ENCODE data around the gene PGAP2. TPM values are rescaled to one million over a fixed set of nuclear protein-coding genes. Genes with fewer than 3 reads are reported as not detected.

The PGAP2 gene
- total RNA-seq, 1 donor from 2014 or later: 22.4 TPM

DNA sequence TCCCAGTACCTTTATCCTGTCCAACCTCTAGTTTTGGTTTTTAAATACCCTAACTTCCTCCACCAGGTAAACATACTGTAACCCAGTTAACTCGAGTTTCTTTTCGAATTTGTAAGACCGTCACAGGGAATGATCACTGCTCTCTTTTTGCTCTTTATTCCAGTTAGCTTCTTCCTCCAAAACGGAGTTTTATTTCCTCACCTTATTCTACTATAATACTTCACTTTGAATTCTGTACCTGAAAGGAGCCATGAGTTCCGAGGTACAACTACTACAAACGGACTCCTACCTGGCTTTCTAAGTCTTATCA, 12.4 kb upstream of the PGAP2 start:
- Histone ChIP-seq H3K79me2 (ENCODE audit: insufficient read depth, low read length) (peaks cover 64% of the 10 kb centered on the region), H4K20me1 (ENCODE audit: insufficient read depth, low read length) (peaks cover 49% of the 10 kb centered on the region), H3K4me1 (ENCODE audit: insufficient read depth, low read length) (peaks cover 15% of the 10 kb centered on the region), H3K27me3 (ENCODE audit: insufficient read depth, low read length) (no peaks in the 10 kb centered on the region), H2AFZ (ENCODE audit: low read depth, low read length) (no peak overlapping the region), H3K9me3 (ENCODE audit: insufficient read depth, low read depth, low read length) (no peaks in the 10 kb centered on the region), H3K4me2 (ENCODE audit: low read length) (peak overlapping the region; percentile 96), H3K36me3 (ENCODE audit: insufficient read depth, low read length) (peaks cover 14% of the 10 kb centered on the region), H3K27ac (ENCODE audit: low read depth, low read length) (no peak overlapping the region), H3K4me3 (ENCODE audit: insufficient read depth, low read depth, low read length) (peak overlapping the region; percentile 92), H3K9ac (ENCODE audit: low read length) (peak overlapping the region; percentile 97)
- Mint-ChIP-seq H3K4me1 (ENCODE audit: low read depth, unreplicated experiment) (peaks cover 8% of the 10 kb centered on the region), H3K27ac (ENCODE audit: unreplicated experiment) (peak overlapping the region; percentile 23), H3K36me3 (ENCODE audit: low read depth, unreplicated experiment) (peaks cover 6% of the 10 kb centered on the region), H3K4me3 (ENCODE audit: unreplicated experiment) (peak overlapping the region; percentile 99), H3K27me3 (ENCODE audit: low read depth, unreplicated experiment) (no peaks in the 10 kb centered on the region), H3K9me3 (ENCODE audit: unreplicated experiment) (peaks cover 3% of the 10 kb centered on the region)
- DNase-seq (ENCODE audit: low read depth): no peak
- FAIRE-seq: no peak
- no peak for TF ChIP-seq EZH2 (IDR thresholded peaks at IDR 0.05; ENCODE audit: insufficient read depth, low read length)
- TF ChIP-seq, protein P1, sequence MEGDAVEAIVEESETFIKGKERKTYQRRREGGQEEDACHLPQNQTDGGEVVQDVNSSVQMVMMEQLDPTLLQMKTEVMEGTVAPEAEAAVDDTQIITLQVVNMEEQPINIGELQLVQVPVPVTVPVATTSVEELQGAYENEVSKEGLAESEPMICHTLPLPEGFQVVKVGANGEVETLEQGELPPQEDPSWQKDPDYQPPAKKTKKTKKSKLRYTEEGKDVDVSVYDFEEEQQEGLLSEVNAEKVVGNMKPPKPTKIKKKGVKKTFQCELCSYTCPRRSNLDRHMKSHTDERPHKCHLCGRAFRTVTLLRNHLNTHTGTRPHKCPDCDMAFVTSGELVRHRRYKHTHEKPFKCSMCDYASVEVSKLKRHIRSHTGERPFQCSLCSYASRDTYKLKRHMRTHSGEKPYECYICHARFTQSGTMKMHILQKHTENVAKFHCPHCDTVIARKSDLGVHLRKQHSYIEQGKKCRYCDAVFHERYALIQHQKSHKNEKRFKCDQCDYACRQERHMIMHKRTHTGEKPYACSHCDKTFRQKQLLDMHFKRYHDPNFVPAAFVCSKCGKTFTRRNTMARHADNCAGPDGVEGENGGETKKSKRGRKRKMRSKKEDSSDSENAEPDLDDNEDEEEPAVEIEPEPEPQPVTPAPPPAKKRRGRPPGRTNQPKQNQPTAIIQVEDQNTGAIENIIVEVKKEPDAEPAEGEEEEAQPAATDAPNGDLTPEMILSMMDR (IDR thresholded peaks at IDR 0.05; ENCODE audit: insufficient read depth, low read depth, low read length): no peak

DNA sequence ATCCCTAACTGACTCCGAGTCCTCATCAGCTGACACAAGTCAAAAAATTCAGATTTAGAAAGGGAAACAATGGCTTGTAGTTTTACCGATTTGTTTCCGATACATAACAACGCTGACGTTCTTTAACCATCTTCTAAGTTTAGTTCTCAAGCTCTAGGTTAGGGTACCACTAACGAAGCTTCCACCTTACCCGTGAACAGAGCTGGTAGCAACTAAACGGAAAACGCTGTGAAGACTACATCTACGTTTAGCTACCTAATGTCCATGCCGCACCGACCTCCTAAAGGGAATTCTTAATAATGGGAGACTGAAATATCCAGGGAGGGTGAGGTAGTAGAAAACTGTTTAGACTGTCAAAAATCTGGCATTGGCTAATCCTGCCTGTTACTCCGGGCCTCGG, 12.0 kb upstream of the PGAP2 start:
- Histone ChIP-seq H3K27me3 (ENCODE audit: insufficient read depth, low read length) (no peaks in the 10 kb centered on the region), H3K4me2 (ENCODE audit: low read length) (peak overlapping the region; percentile 96), H3K36me3 (ENCODE audit: insufficient read depth, low read length) (peaks cover 14% of the 10 kb centered on the region), H3K79me2 (ENCODE audit: insufficient read depth, low read length) (peaks cover 60% of the 10 kb centered on the region), H3K9ac (ENCODE audit: low read length) (peak overlapping the region; percentile 97), H4K20me1 (ENCODE audit: insufficient read depth, low read length) (peaks cover 46% of the 10 kb centered on the region), H2AFZ (ENCODE audit: low read depth, low read length) (no peak overlapping the region), H3K27ac (ENCODE audit: low read depth, low read length) (peak overlapping the region; percentile 93), H3K9me3 (ENCODE audit: insufficient read depth, low read depth, low read length) (no peaks in the 10 kb centered on the region), H3K4me3 (ENCODE audit: insufficient read depth, low read depth, low read length) (peak overlapping the region; percentile 92), H3K4me1 (ENCODE audit: insufficient read depth, low read length) (peaks cover 15% of the 10 kb centered on the region)
- Mint-ChIP-seq H3K36me3 (ENCODE audit: low read depth, unreplicated experiment) (peaks cover 6% of the 10 kb centered on the region), H3K4me1 (ENCODE audit: low read depth, unreplicated experiment) (peaks cover 8% of the 10 kb centered on the region), H3K4me3 (ENCODE audit: unreplicated experiment) (peak overlapping the region; percentile 99), H3K27ac (ENCODE audit: unreplicated experiment) (peak overlapping the region; percentile 98), H3K27me3 (ENCODE audit: low read depth, unreplicated experiment) (no peaks in the 10 kb centered on the region), H3K9me3 (ENCODE audit: unreplicated experiment) (peaks cover 3% of the 10 kb centered on the region)
- TF ChIP-seq EZH2 (IDR thresholded peaks at IDR 0.05; ENCODE audit: insufficient read depth, low read length): no peak
- TF ChIP-seq, protein P1 (IDR thresholded peaks at IDR 0.05; ENCODE audit: insufficient read depth, low read depth, low read length): no peak
- no peak for FAIRE-seq
- DNase-seq (ENCODE audit: low read depth): no peak

DNA sequence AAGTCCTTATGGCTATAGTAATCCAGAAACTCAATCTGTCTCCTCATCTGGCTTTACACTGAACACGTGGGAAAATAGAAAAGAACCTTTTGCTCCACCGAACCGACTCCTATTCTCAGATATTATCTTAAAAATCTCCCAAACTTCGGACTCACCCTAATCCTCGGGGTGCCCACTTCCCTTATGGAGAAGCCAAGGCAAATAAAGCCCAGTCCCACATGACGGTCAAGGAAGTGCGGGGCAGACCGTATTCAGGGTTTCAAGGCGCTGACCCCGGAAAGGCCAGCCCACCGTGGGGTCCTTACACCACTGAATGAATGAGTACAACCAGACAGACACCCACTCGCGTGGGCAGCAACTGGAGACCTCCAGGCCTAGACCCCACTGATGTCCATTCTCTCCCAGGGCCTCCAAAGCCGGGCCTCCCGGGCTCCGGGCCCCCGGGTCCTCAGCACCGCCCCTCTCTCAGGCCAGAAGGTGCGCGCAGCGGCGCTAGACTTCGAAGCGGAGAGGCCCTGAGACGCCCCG, 11.5 kb upstream of the PGAP2 start:
- H3K27me3 ChIP-seq (ENCODE audit: insufficient read depth, low read length): no peaks in the 10 kb centered on the region
- no peaks in the 10 kb centered on the region for H3K27me3 Mint-ChIP-seq (ENCODE audit: low read depth, unreplicated experiment)
- H3K79me2 ChIP-seq (ENCODE audit: insufficient read depth, low read length): peaks cover 55% of the 10 kb centered on the region
- TF ChIP-seq EZH2 (IDR thresholded peaks at IDR 0.05; ENCODE audit: insufficient read depth, low read length): no peak
- peak overlapping the region; percentile 92 for H3K4me3 ChIP-seq (ENCODE audit: insufficient read depth, low read depth, low read length)
- peak overlapping the region; percentile 93 for H3K27ac ChIP-seq (ENCODE audit: low read depth, low read length)
- peak overlapping the region; percentile 98 for H3K27ac Mint-ChIP-seq (ENCODE audit: unreplicated experiment)
- H3K9me3 ChIP-seq (ENCODE audit: insufficient read depth, low read depth, low read length): no peaks in the 10 kb centered on the region
- FAIRE-seq: no peak
- H4K20me1 ChIP-seq (ENCODE audit: insufficient read depth, low read length): peaks cover 45% of the 10 kb centered on the region
- H3K4me1 ChIP-seq (ENCODE audit: insufficient read depth, low read length): peaks cover 15% of the 10 kb centered on the region
- peaks cover 6% of the 10 kb centered on the region for H3K36me3 Mint-ChIP-seq (ENCODE audit: low read depth, unreplicated experiment)
- H3K4me2 ChIP-seq (ENCODE audit: low read length): peak overlapping the region; percentile 96
- peaks cover 3% of the 10 kb centered on the region for H3K9me3 Mint-ChIP-seq (ENCODE audit: unreplicated experiment)
- H2AFZ ChIP-seq (ENCODE audit: low read depth, low read length): peak overlapping the region; percentile 86
- H3K36me3 ChIP-seq (ENCODE audit: insufficient read depth, low read length): peaks cover 14% of the 10 kb centered on the region
- peak overlapping the region; percentile 99 for H3K4me3 Mint-ChIP-seq (ENCODE audit: unreplicated experiment)
- DNase-seq (ENCODE audit: low read depth): no peak
- peaks cover 8% of the 10 kb centered on the region for H3K4me1 Mint-ChIP-seq (ENCODE audit: low read depth, unreplicated experiment)
- H3K9ac ChIP-seq (ENCODE audit: low read length): peak overlapping the region; percentile 97

All from astrocyte (in vitro differentiated cells and primary cell).